Esophagus squamous epithelium (tissue), 4 donors: ENCODE results near the gene SMURF2.

ENCODE experiments used
- CTCF ChIP-seq, 6 experiments: fragments of 450-650 bp in 4 of 6; fragments of 200-600 bp in 2 of 6; sonication (generic) in 2 of 6; IDR thresholded peaks; one replicate each; pipeline ENCODE4 v1.5.1; 2016 to 2019; ENCODE audit warnings: antibody characterized with exemption in 6 of 6, mild to moderate bottlenecking in 4 of 6, moderate library complexity in 4 of 6
- POLR2A ChIP-seq, 4 donors: fragments of 450-650 bp; IDR thresholded peaks; one replicate each; pipeline ENCODE4 v1.6.1; 2017; ENCODE audit warnings: antibody characterized with exemption in 4 of 4, mild to moderate bottlenecking in 4 of 4, moderate library complexity in 3 of 4

DNA sequence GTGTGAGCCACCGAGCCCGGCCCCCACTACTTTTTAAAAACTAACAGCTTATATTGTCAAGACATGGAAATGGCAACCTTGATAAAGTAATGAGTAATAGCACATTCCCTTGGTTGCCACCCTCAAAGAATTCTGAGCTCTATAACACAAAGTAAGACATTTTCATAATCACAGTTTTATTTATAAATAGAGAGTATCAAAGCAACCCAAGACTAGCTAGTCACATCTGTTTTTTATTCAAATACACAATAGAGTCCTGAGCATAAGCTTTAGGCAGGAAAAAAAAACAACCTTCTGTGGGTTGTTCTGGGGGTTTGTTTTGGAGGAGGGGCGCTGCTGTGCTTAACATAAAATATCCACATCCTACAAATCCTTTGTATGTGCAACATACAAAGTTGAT is 86.7 kb downstream of the SMURF2 start:
- TF ChIP-seq POLR2A (IDR thresholded peaks at IDR 0.05) (no peak), CTCF (IDR thresholded peaks at IDR 0.05) (no peak)
